C4-2B (cell line): ENCODE data around the gene ILDR1.

Source experiments
- CTCF ChIP-seq: fragments of 450-650 bp; conservative IDR thresholded peaks from 2 replicates; pipeline ENCODE4 v1.5.1; 2017; ENCODE audit warnings: mild to moderate bottlenecking
- ZFX ChIP-seq: fragments of 450-650 bp; IDR thresholded peaks from 2 replicates; pipeline ENCODE4 v1.6.1; 2017

DNA sequence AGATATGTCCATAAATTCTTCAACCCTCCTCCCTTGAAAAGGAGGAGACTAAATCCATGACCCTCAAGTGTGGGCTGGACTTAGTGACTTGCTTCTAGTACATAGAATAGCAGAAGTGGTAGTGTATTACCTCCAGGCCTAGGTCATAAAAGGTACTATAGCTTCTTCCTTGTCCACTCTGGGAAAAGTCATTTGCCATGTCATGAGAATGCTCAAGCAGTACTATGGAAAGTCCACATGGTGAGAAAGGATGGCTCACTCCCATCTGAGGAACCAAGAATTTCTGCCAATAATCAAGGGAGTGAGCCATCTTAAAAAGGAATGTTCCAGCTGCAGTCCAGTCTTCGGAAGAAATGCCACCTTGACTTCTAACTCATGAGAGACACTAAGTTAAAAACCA lies 10.5 kb upstream of the ILDR1 start:
- TF ChIP-seq CTCF: no peak
- TF ChIP-seq ZFX: no peak
